Activated CD4-positive, alpha-beta T cell treated with anti-CD3 and anti-CD28 coated beads for 36 hours (primary cell): ENCODE data around the gene AEBP1. TPM values are rescaled to one million over a fixed set of nuclear protein-coding genes. Genes with fewer than 3 reads are reported as not detected.

Source experiments
- ATAC-seq: fragments of 200-7000 bp; cut with Tn5 transposase; one replicate; pipeline ENCODE4 v1.10.0; 2021; ENCODE audit warnings: mild to moderate bottlenecking, moderate library complexity
- CTCF ChIA-PET: fragments of 350-600 bp; sonication (Branson Sonifier 250); formaldehyde crosslinking; loops from one replicate; lab custom pipeline; 2021; ENCODE audit warnings: antibody characterized with exemption; lab: Charles Lee
- POLR2A ChIA-PET: fragments of 350-600 bp; sonication (Branson Sonifier 250); formaldehyde crosslinking; loops from one replicate; lab custom pipeline; 2021; ENCODE audit warnings: antibody characterized with exemption, inconsistent platforms; lab: Charles Lee
- DNase-seq: peaks from one replicate; pipeline ENCODE4 v3.0.0-alpha.2; 2020
- H3K27ac Mint-ChIP-seq: one replicate; pipeline ENCODE4 v1.8.0; 2021; ENCODE audit warnings: mixed read lengths
- H3K27me3 Mint-ChIP-seq: one replicate; pipeline ENCODE4 v1.8.0; 2021; ENCODE audit warnings: mixed read lengths
- H3K36me3 Mint-ChIP-seq: one replicate; pipeline ENCODE4 v1.8.0; 2021; ENCODE audit warnings: low read depth, mixed read lengths
- H3K4me1 Mint-ChIP-seq: one replicate; pipeline ENCODE4 v1.8.0; 2021; ENCODE audit warnings: mixed read lengths
- H3K4me3 Mint-ChIP-seq: one replicate; pipeline ENCODE4 v1.8.0; 2021; ENCODE audit warnings: mild to moderate bottlenecking, moderate library complexity, mixed read lengths
- H3K9me3 Mint-ChIP-seq: one replicate; pipeline ENCODE4 v1.8.0; 2021; ENCODE audit warnings: low read depth, mixed read lengths
- intact Hi-C, 2 experiments: fragments of 100-400 bp; cut with DNase I in 1 of 2; cut with micrococcal nuclease in 1 of 2; formaldehyde crosslinking; loops; one replicate each; pipeline versions ENCODE4 v1.14.2 to v1.15.1; 2022 to 2024; cut with DNase I, micrococcal nuclease
- total RNA-seq, 2 experiments: library from RNA; stranded (reverse); gene quantifications; one replicate each; pipeline ENCODE4 v1.2.3, GENCODE V29; 2021

The AEBP1 gene
- total RNA-seq, 2 experiments from 2014 or later: 18.2 to 18.3 TPM

DNA sequence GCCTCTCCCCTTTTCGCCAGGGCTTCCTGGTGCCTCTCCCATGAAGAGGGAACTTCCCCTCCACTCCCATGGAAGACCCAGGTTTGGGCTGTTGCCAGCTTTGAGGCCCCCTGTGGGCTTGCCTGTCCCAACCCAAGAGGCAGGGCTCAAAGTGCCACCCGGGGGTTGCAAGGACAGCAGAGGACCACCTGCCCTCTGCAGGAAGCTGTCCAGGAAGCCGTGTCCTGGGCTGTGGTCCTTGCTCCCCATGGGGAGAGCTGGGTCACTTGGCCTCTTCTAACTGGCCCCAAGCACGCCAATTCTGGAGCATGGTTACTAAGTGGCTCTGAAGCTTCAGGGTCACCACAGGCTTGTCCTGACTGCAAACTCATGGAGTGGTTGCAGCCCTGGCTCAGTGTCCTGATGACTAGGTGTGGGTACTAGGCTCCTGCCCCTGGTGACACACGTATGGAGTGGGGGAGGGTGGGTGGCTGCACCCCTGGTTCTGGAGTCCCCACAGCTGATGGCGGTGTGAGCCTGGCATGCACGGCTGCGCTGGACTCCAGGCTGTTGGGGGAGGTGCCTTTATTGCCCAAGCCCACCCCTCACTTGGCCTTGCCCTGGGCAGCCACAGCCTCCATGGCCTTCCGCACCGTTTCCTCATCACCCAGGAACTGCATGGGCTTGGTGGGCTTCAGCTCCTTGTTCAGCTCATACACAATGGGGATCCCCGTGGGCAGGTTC, 41.8 kb upstream of the AEBP1 start:
- peaks cover 27% of the 10 kb centered on the region for H3K36me3 Mint-ChIP-seq
- peaks cover 23% of the 10 kb centered on the region for H3K4me1 Mint-ChIP-seq
- no peak overlapping the region for H3K27ac Mint-ChIP-seq
- H3K4me3 Mint-ChIP-seq: no peak overlapping the region
- H3K27me3 Mint-ChIP-seq: no peaks in the 10 kb centered on the region
- CTCF ChIA-PET: no interaction called here
- H3K9me3 Mint-ChIP-seq: no peaks in the 10 kb centered on the region
- intact Hi-C loops: no loop called here
- ATAC-seq (no peak), DNase-seq (peak; percentile 5)
- POLR2A ChIA-PET: no interaction called here

DNA sequence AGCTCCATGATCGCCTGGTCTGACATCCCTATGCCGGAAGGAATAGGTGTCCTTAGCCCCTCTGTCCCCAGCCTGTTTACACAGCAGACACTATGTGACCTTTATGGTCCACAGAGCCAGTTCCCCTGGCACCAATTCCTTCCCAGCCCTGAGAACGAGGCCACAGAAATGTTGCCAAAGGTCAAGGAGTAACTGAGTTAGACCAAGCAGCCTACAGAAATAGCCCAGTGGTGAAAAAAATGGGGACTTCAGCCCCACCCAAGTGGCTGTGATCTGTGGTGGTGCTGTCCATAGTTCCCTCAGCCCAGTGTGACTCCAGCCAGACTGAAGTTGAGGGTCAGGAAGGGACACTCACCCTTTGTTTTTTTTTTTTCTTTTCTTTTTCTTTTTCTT, 41.2 kb upstream of the AEBP1 start:
- POLR2A ChIA-PET: no interaction called here

DNA sequence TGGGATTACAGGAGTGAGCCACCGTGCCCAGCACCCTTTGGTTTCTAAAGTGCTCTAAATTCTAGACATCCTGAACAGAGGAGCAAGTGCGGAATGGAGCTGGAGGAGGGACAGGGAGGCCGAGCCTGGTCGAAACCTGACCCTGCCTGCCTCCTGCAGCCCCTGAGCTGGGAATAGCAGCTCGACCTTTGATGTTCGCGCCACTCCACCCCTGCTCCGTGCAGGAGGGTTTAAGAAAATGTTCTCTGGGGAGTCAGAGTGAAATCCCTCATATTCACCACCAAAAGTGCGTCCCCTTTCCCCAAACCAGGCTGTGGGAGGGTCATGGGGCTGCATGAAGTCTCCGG, 40.6 kb upstream of the AEBP1 start:
- intact Hi-C loops: no loop called here
- ATAC-seq (no peak), DNase-seq (no peak)
- H3K27ac Mint-ChIP-seq: no peak overlapping the region
- no peaks in the 10 kb centered on the region for H3K27me3 Mint-ChIP-seq
- H3K36me3 Mint-ChIP-seq: peaks cover 17% of the 10 kb centered on the region
- H3K4me3 Mint-ChIP-seq: no peak overlapping the region
- H3K9me3 Mint-ChIP-seq: no peaks in the 10 kb centered on the region
- ChIA-PET POLR2A (no interaction called here), CTCF (no interaction called here)
- H3K4me1 Mint-ChIP-seq: peaks cover 26% of the 10 kb centered on the region

More for the DNA sequence above, 41.2 kb upstream of the AEBP1 start:
- H3K27ac Mint-ChIP-seq: no peak overlapping the region
- CTCF ChIA-PET: no interaction called here
- peaks cover 26% of the 10 kb centered on the region for H3K4me1 Mint-ChIP-seq
- H3K27me3 Mint-ChIP-seq: no peaks in the 10 kb centered on the region
- H3K9me3 Mint-ChIP-seq: no peaks in the 10 kb centered on the region
- H3K36me3 Mint-ChIP-seq: peaks cover 23% of the 10 kb centered on the region
- intact Hi-C loops: no loop called here
- ATAC-seq: no peak
- peak; percentile 6 for DNase-seq
- H3K4me3 Mint-ChIP-seq: no peak overlapping the region

DNA sequence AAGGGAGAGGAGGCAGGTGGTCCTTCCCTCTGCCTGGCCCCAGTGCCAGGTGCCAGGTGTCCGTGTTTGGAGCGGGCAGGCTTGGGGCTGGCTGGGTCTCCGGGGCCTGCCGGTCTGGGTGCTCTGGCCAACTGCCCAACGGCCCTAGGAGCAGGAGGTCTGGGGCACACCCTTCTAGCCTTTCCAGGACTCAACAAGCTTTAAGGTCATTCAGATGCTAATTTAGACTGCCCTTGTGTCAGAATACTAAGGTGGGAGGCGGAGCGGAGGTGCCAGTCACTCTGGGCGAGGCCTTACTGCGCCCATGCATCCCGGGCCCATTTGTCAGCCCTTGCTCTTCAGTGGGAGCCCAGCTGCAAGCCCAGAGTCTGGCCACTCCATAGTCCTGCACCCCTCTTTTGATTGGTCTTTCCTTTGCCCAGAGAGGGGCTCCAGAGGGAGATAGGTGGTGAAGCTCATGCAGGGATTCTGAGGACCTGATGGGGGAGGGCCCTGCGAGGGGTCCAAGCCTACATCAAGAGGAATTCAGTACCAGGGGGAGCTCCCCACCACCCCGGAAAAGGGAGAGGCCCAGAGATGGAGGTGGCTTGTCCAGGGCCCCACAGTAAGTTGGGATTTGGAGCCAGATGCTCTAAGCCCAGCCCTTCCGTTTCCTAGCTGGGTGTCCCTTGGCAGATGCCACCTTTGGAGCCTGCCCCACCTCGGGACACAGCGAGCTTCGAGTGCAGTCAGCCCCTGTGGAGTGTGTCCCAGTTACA, 40.1 kb upstream of the AEBP1 start:
- Mint-ChIP-seq H3K4me1 (peaks cover 26% of the 10 kb centered on the region), H3K27ac (no peak overlapping the region), H3K27me3 (no peaks in the 10 kb centered on the region), H3K9me3 (no peaks in the 10 kb centered on the region), H3K4me3 (no peak overlapping the region), H3K36me3 (peaks cover 11% of the 10 kb centered on the region)
- peak; percentile 5 for DNase-seq
- intact Hi-C loops: no loop called here
- ChIA-PET POLR2A (no interaction called here), CTCF (no interaction called here)
- ATAC-seq: no peak

DNA sequence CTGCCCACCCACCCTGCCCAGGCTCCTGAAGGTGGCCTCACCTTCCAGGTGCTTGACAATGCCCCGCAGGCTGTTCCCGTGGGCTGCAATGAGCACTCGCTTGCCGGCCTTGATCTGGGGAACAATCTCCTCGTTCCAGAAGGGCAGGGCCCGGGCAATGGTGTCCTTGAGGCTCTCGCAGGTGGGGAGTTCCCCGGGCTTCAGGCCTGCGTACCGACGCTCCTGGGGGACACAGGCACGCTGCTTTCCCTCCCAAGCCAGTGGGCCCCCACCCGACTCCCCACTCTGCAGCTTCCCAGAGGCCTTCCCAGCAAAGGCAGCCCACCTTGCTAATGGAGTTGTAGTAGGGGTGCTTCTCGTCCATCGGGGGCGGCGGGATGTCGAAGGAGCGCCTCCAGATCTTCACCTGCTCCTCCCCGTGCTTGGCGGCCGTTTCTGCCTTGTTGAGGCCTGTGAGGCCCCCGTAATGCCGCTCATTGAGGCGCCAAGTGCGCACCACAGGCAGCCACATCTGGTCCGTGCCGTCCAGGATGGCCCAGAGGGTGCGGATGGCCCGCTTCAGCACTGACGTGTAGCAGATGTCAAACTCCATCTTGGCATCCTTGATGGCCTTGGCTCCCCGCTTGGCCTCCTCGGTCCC, 39.2 kb upstream of the AEBP1 start:
- CTCF ChIA-PET: no interaction called here
- DNase-seq (peak; percentile 19), ATAC-seq (no peak)
- Mint-ChIP-seq H3K9me3 (no peaks in the 10 kb centered on the region), H3K36me3 (peaks cover 7% of the 10 kb centered on the region), H3K27ac (no peak overlapping the region), H3K4me3 (no peak overlapping the region), H3K4me1 (peaks cover 26% of the 10 kb centered on the region), H3K27me3 (no peaks in the 10 kb centered on the region)
- POLR2A ChIA-PET: no interaction called here
- intact Hi-C loops: no loop called here

DNA sequence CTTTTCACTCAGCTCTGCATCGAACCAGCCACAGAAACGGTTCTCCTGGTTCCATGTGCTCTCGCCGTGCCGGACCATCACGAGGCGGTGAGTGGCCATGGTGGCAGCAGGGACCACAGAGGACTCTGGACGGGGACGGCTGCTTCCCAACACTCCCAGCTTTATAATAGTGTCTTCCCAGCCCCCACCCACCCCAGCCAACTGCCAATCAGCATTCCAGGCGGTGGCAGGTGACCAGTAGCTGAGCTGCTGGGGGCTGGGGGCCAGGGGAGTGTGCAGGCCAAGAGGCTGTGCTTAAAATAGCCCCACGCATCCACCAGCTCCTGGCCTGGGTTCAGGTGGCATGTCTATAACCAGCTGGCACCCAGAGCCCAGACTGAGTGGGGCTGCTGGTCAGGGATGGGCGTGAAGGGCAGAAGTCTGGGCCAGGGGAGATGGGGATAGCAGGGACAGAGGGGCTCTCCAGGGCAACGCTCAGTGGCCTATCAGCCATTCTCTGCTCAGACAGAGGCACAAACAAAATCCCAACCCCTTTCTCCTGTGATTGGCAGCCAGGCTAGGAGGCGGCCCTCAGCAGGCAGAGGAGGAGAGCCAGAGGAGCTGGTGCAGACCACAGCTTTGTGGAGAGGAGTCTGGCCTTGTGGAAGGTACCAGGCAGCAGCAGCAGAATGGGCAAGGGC, 38.6 kb upstream of the AEBP1 start, which contains the start of gene PGAM2:
Gene PGAM2, minus strand, starts transcription at position 137 of the 680 bp plus-strand sequence. Its CDS starts 38 bp downstream, at position 99.
- Mint-ChIP-seq H3K36me3 (peaks cover 4% of the 10 kb centered on the region), H3K9me3 (no peaks in the 10 kb centered on the region), H3K4me1 (peaks cover 26% of the 10 kb centered on the region), H3K4me3 (no peak within 1 kb of the TSS), H3K27ac (no peak within 1 kb of the TSS), H3K27me3 (no peaks in the 10 kb centered on the region)
- DNase-seq: peak; percentile 38
- intact Hi-C loops: no loop called here
- POLR2A ChIA-PET: no interaction called here
- CTCF ChIA-PET: interaction anchor here (0.6 kb wide), 2 partner anchors 78 to 147 kb away, joined by 3 to 4 read pairs; no protein-coding TSS in a partner anchor
- ATAC-seq: peak; percentile 32

DNA sequence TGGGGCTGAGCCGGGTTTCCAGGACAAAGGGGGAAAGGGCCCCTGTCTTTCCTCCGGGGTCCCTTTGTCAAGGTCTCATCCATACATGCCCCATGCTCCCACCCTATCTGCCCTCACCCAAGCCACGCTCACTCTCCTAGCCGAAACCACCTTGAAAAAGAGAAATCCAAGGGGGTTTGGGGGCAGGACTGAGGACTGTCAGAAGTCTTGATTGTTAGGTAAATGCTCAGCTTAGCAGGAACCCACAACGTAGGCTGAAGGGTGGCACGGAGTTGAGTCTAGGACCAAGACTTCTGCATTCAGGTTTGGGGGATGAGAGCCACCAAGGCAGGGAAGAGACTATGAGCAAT, 38.1 kb upstream of the AEBP1 start:
- ChIA-PET CTCF (interaction anchor here (0.6 kb wide), 2 partner anchors 78 to 147 kb away, joined by 3 to 4 read pairs; no protein-coding TSS in a partner anchor), POLR2A (no interaction called here)
- no peak for DNase-seq
- Mint-ChIP-seq H3K27me3 (no peaks in the 10 kb centered on the region), H3K36me3 (peaks cover 4% of the 10 kb centered on the region), H3K9me3 (no peaks in the 10 kb centered on the region), H3K4me3 (no peak overlapping the region), H3K4me1 (peaks cover 26% of the 10 kb centered on the region), H3K27ac (no peak overlapping the region)
- ATAC-seq: peak; percentile 19
- intact Hi-C loops: no loop called here

DNA sequence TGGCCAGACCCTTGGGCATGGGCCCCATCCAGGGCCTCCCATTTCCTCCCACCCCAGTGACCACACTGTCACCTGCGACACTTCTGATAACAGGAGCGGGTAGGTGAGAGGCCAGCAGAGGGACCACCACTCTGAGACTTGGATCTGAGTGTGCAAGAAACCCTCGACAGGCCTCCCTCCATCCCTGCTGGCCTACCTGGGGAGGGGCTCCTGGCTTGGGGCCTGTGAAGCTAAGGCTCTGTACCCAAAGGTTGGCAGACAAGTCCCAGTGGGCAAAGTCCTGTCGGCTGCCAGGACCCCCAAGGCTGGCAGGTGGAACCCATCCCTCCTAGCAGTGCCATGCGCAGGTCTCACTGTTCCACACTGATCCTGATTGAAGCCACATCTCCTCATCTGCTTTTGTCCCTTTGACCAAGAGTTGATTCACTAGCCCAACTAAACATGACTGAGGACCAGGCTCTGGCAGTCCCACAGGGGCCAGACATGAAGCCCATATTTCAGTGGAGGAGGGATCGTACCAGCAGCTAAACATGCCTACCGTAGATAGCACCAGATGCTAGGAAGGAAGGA, 37.6 kb upstream of the AEBP1 start:
- no peak overlapping the region for H3K27ac Mint-ChIP-seq

DNA sequence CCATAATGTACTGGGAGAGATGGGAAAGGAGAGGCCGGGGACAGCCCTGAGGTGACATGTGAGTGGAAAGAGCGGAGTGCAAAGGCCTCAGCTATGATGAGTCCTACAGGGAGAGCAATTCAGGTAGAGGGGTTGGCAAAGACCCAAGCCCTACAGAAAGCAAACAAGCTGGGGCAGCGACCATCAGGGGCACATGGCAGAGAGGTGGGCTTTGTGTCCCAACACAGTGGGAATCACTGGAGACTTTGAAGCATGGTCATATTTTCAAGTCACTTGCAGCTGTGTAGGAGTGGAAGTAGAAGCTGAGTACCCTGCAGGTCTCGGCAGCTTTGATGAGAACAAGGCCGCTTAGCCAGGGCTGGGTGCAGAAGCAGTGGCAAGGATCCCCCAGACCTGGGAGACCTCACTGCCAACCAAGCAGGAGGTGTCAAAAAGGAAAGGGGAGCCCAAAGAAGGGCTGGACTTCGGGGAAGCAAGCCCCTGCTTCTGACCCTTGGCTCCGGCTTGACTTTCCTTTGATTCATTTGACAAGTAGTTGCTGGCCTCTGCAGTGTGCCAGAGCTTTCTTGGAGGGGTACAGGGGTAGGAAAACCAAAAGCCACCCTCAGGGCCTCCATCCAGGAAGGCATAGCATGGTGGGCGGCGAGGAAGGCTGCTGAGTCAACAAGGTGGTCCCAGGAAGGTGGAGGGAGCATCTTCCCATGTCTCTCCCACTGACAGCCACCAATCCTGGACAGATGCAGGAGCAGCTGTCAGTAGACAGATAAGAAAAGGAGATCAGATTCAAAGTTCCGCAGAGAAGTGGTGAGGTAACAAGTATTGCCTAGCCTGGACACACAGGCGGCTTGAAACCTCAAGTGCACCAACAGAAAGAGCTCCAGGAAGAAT, 36.8 kb upstream of the AEBP1 start:
- H3K27ac Mint-ChIP-seq: no peak overlapping the region
- intact Hi-C loops: no loop called here
- H3K4me3 Mint-ChIP-seq: no peak overlapping the region
- peaks cover 26% of the 10 kb centered on the region for H3K4me1 Mint-ChIP-seq
- ATAC-seq (no peak), DNase-seq (peak; percentile 5)
- ChIA-PET CTCF (interaction anchor here (0.6 to 0.7 kb wide), 3 partner anchors 9 to 19 kb away, joined by 3 to 4 read pairs (median 3); no protein-coding TSS in a partner anchor), POLR2A (no interaction called here)
- H3K36me3 Mint-ChIP-seq: peaks cover 6% of the 10 kb centered on the region
- no peaks in the 10 kb centered on the region for H3K27me3 Mint-ChIP-seq
- H3K9me3 Mint-ChIP-seq: no peaks in the 10 kb centered on the region

More for the DNA sequence above, 37.6 kb upstream of the AEBP1 start:
- H3K4me3 Mint-ChIP-seq: no peak overlapping the region
- intact Hi-C loops: no loop called here
- peak; percentile 9 for ATAC-seq
- H3K9me3 Mint-ChIP-seq: no peaks in the 10 kb centered on the region
- peaks cover 2% of the 10 kb centered on the region for H3K36me3 Mint-ChIP-seq
- H3K4me1 Mint-ChIP-seq: peaks cover 26% of the 10 kb centered on the region
- DNase-seq: peak; percentile 24
- ChIA-PET POLR2A (no interaction called here), CTCF (interaction anchor here (0.6 to 0.7 kb wide), 2 partner anchors 20 to 79 kb away, joined by 3 read pairs; no protein-coding TSS in a partner anchor)
- no peaks in the 10 kb centered on the region for H3K27me3 Mint-ChIP-seq

DNA sequence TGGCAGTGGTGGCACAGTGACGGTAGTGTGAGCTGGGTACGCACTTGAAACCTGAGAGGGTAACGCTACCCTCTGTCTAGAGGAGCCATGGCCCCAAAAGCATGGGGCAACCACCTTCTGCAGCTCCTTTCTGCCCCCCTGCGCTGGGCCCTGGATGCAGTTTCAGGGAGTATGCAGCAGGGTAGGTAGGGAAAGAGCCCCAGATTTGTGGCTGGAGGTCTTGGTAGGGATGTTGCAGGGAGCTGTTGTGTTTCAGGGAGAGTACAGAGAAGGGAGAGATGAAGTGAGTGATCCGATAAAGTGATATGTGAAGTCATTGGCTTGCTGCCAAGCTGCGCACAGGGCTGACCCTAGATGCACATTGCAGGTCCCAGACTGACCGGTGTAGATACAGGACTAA, 36.1 kb upstream of the AEBP1 start:
- ChIA-PET POLR2A (no interaction called here), CTCF (no interaction called here)
- H3K36me3 Mint-ChIP-seq: peaks cover 10% of the 10 kb centered on the region
- intact Hi-C loops: no loop called here
- no peak for DNase-seq
- no peak overlapping the region for H3K4me3 Mint-ChIP-seq
- no peak for ATAC-seq
- H3K27ac Mint-ChIP-seq: no peak overlapping the region
- H3K9me3 Mint-ChIP-seq: no peaks in the 10 kb centered on the region
- peaks cover 26% of the 10 kb centered on the region for H3K4me1 Mint-ChIP-seq
- H3K27me3 Mint-ChIP-seq: no peaks in the 10 kb centered on the region
